Measurements from ENCODE around the gene CRY1.
"Not testable (repeated sequence)": the region's sequence is repeated elsewhere in the genome, so short reads cannot be mapped to it uniquely, and the experiment has no call there.

CRY1 gene

GRCh38 chr12:107093417-107094182 is at the start of gene CRY1:
Gene CRY1 (minus strand): TSS chr12:107093549. CDS start chr12:107092961, 588 bp downstream.
- DNase-seq = peak; percentile 87

DNA sequence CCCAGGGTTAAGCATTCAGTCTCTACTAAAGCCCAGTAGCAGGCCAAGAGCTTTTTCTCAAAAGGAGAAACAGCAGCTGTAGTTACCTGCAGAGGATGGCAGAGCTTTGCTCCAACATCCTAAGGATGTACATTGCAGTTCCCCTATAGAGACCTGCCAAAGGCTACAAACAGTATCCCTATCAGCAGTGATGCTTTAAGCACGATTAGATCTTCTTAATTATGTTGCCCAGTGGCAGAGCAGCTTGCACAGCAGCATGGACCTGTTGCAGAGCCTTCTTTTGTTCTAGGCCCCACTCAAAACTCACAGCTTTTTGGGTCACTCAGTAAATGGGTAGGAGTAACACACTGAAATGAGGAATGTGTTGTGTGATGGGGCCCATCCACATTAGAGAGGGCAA is 46.4 kb upstream of the CRY1 start:
- no peak for DNase-seq

DNA sequence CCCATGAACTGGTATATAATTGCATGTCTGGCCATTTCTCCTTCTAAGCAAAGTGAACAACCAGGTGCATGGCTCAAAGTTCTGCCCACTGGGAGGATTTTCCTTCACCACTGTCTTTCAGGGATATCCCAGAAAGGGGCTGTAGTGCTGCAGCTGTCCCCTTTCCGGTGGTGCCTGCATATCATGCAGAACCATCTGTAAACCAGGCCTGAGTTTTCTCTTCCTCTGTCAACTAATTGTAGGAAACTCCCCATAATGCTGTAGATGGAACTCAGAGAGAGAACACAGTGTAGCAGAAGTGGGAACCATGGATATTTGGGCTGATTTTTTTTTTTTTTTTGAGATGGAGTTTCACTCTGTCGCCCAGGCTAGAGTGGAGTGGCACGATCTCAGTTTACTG is 45.6 kb upstream of the CRY1 start:
- no peak for DNase-seq

- no peak for DNase-seq
Measured at GRCh38 chr12:107135177-107135576, 41.8 kb upstream of the CRY1 start.

DNA sequence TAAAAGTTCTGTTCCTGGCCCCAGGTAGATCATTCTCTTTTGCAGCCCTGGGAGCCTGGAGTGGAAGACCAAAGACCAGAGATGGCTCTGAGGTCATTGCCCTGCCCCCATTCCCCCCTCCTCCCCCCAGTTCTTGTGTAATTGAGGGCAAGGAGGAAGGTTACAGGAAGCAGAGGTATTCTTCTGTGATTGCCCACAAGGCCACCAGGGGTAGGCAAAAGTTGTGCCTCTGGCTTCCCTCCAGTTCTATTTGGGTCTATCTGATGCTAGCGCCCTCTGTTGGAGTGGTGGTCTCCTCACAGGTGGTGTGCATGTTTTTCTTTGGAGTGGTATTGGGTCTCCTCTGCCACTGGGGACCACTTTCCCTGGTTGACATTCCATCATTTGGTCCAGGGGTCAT is 41.2 kb upstream of the CRY1 start:
- no peak for DNase-seq

DNA sequence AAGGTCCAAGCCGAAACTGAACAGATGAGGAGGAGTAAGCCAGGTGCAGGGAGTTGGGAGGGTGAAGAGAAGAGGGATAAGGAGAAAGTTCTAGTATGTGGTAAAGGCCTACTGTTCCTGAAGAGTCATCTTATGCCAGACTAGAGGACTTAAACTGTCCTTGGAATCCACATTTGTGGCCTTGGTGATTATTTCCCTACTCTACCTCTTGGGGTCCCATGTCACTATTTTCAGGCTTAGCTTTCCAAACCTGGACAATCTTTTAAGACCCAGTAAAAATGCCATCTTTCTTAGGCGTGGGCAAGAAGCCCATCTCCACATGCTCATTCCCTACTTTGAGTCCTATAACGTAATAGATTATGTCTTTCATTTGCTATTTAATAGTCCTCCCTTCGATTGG is 40.1 kb upstream of the CRY1 start:
- DNase-seq = no peak

GRCh38 chr12:107131832-107132616 is 38.7 kb upstream of the CRY1 start:
- peak; percentile 24 for DNase-seq

- no peak for DNase-seq
Measured at GRCh38 chr12:107130830-107131611, 37.7 kb upstream of the CRY1 start.

DNA sequence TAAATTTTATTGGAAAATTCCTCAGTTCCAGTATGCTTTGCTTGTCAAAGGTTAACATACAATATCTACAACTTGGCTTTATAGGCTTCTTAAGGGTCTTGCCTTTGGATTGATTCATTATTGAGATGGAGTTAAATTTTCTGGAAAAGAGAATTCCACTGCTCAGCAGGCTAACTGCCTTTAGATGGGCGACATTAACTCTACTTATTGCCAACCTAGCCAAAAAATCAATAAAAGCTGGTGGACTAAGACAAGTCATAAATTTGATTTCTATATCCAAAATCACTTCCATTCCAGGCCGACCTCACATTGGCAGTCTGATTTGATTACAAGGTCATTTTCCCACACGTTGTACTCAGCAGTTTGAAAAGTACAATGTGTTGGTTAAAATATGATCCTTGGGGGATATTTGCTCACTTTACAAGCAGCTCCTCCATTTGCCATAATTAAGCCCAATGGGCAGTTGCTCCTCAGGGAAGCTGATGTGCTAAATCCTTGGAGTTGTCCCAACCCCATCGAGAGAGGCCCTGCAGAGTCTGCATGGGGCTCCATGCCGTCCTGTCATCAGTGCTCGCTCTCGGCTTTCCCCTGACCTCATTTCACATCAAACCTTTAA is 36.1 kb upstream of the CRY1 start:
- DNase-seq = no peak

GRCh38 chr12:107127482-107128430 is 34.4 kb upstream of the CRY1 start:
- DNase-seq = no peak

- DNase-seq = no peak
Measured at GRCh38 chr12:107126796-107127481, 33.6 kb upstream of the CRY1 start.

DNA sequence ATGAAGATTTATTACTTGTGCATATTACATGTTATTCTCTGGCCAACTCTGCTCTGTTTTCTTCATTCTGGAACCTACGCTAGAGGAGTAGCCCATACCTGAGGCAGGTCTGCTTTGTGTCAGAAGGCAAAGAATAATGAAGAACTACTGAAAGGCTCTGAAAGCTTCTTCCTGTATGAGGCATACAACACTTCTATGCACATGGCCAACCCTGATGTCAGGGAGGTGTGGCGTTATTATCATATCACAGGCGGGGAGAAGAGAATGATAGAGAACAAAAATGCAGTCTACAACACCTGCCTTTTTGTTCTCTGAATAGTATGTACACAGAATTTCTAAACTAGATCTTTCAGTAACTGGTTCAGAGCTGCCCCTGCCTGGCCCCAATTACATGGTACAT is 32.5 kb upstream of the CRY1 start:
- DNase-seq = no peak

DNA sequence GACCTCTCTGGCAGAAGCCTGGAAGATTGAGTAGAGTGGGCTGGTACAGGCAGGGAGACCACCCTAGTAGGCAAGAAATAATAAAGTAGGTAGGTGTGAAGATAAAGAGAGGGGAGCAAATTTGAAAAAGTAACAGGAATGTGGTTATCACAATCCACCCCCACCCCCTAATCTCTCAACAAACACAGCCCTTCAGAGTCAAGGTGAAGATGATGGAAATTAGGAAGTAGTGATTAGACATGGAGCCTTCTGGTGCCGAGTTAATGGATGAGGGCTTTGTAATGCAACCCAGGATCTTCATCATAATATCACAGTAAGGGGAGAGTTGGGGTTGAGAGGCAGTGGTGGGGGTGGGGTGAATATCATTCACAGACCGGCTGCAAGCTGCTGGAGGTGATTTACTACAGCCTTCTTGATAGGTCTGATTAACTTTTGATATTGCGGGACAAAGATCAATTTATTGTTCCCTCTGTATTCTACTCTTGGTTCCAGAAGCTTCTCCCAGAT is 29.2 kb upstream of the CRY1 start:
- no peak for DNase-seq

DNA sequence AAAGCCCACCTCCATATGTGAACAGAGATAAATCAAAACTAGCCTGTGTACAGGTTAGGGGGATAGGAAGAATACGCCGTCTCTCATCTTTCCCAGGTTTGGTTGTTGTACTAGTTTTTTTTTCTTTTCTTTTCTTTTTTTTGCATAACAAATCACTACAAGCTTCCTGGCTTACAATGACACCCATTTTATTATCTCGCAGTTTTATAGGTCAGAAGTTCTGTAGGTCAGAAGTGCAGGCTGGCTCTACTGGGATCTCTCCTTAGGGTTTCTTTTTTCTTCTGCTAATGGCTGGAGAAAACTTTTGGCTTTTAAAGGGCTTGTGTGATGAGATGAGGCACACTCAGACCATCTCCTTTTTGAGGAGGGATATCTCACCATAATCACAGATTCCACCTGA is 25.7 kb upstream of the CRY1 start:
- DNase-seq = no peak

GRCh38 chr12:107118624-107119023 is 25.3 kb upstream of the CRY1 start:
- DNase-seq = no peak

DNA sequence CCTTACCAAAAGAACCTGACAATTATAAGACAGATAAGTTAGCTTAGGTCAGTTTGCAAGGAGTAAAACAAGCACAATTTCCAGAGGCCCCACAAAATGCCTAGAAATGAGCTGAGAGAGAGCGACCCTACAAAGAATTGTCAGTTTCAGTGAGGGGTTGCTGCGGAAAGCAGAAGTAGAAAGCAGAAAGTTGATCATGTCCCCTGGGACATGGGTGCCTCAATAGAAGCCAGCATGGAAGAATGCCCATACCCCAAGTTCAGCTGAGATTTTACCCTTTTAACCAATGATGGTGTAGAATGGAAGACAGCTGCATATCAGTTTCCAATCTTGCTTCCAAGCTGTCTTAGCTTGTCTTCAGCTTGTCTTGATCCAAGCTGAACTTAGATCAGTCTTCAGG is 21.8 kb upstream of the CRY1 start:
- DNase-seq = no peak

GRCh38 chr12:107111314-107111713 is 18.0 kb upstream of the CRY1 start:
- no peak for DNase-seq

DNA sequence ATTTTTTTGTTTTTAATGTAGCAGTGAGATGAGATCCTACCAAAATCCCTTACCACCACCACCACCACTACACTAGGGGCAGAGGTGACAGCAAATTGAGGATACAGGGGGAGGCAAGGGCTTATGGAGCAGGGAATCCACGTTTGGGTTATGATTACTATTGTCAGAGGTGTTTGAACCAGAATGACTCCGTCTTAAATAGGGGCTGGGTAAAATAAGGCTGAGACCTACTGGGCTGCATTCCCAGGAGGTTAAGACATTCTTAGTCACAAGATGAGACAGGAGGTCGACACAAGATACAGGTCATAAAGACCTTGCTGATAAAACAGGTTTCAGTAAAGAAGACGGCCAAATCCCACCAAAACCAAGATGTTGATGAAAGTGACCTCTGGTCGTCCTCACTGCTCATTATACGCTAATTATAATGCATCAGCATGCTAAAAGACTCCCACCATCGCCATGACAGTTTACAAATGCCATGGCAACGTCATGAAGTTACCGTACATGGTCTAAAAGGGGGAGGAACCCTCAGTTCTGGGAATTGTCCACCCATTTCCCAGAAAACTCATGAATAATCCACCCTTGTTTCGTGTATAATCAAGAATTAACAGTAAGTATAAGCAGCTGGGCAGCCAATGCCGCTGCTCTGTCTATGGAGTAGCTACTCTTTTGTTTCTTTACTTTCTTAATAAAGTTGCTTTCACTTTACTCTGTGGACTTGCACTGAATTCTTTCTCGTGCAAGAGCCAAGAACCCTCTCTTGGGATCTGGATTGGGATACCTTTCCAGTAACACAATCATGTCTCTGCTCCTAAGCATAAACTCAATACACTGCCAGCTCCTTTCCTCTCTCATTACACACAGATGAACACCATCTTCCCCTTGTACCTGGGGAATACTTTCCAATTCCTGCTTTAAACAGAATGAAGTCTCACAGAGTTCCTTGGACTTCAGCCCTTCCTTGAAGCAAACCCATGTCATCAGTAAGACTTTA is 16.7 kb upstream of the CRY1 start:
- no peak for DNase-seq

GRCh38 chr12:107108995-107109508 is 15.7 kb upstream of the CRY1 start:
- DNase-seq = no peak

GRCh38 chr12:107108366-107108765 is 15.0 kb upstream of the CRY1 start:
- not testable (repeated sequence) for DNase-seq
